NK-92 (cell line): Measurements from ENCODE around the gene ZMIZ2.
"Not testable (repeated sequence)": the region's sequence is repeated elsewhere in the genome, so short reads cannot be mapped to it uniquely, and the experiment has no call there.

ENCODE experiments used
- DNase-seq: peaks from one replicate; lab custom pipeline; 2025; ENCODE audit not compliant: unreplicated experiment; lab: John Stamatoyannopoulos, UW

Gene ZMIZ2, protein sequence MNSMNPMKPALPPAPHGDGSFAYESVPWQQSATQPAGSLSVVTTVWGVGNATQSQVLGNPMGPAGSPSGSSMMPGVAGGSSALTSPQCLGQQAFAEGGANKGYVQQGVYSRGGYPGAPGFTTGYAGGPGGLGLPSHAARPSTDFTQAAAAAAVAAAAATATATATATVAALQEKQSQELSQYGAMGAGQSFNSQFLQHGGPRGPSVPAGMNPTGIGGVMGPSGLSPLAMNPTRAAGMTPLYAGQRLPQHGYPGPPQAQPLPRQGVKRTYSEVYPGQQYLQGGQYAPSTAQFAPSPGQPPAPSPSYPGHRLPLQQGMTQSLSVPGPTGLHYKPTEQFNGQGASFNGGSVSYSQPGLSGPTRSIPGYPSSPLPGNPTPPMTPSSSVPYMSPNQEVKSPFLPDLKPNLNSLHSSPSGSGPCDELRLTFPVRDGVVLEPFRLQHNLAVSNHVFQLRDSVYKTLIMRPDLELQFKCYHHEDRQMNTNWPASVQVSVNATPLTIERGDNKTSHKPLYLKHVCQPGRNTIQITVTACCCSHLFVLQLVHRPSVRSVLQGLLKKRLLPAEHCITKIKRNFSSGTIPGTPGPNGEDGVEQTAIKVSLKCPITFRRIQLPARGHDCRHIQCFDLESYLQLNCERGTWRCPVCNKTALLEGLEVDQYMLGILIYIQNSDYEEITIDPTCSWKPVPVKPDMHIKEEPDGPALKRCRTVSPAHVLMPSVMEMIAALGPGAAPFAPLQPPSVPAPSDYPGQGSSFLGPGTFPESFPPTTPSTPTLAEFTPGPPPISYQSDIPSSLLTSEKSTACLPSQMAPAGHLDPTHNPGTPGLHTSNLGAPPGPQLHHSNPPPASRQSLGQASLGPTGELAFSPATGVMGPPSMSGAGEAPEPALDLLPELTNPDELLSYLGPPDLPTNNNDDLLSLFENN

DNA sequence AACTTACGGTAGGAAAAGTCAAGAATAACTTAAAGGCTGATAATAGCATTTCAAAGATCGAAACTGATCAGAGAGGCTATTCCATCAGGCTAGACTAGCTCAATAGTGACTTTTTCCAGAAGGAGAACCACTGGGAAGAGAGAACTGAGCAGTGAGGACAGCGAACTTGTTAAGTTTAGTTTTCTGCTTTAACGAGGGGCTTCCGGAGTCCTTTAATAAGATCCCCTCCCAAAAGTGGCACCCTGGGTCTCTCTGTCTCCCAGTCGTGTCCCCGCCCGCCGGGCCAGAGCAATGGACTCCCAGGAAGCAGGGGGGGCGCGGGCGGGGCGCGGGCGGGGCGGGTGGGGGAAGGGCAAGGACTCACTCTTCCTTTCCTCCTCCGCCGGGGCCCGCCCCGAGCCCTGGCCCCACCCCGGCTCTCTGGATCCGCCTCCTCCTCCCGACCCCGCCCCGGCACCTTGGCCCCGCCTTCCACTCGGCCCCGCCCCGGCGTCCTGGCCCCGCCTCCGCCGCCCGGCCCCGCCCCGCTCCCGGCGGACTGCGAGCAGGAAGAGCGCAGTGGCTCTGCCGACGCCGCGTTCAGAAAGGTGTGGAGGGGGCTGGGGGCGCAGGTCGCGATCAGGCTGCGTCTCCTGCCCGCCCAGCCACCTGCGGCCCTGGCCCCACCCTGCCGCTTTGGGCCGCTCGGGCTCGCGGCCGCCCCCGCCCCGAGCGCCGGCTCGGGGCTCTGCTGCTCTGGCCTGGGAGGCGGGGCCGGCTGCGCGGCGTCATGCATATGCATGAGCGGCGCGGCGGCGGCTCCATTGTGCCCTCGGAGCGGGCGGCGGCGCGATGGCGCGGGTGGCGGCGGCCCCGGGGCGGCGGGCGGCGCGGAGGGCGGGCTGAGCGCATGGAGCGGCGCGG lies at the start of gene ZMIZ2:
Gene ZMIZ2 (plus strand): TSS at position 803 of the 903 bp plus-strand sequence. CDS start 7,403 bp downstream, outside the sequence.
- DNase-seq: peak; percentile 24

DNA sequence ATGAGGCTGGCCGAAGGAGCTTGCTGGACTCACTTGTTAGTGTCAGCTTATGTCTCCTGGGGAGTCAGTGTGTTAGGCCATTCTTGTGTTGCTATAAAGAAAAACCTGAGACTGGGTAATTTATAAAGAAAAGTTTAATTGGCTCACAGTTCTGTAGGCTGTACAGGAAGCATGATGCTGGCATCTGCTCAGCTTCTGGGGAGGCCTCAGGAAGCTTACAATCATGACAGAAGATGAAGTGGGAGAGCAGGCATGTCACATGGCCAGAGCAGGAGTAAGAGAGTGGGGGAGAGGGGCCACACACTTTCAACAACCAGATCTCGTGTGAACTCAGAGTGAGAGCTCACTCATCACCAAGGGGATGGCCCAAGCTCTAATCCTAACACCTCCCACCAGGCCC lies 49.0 kb upstream of the ZMIZ2 start:
- DNase-seq: not testable (repeated sequence)

DNA sequence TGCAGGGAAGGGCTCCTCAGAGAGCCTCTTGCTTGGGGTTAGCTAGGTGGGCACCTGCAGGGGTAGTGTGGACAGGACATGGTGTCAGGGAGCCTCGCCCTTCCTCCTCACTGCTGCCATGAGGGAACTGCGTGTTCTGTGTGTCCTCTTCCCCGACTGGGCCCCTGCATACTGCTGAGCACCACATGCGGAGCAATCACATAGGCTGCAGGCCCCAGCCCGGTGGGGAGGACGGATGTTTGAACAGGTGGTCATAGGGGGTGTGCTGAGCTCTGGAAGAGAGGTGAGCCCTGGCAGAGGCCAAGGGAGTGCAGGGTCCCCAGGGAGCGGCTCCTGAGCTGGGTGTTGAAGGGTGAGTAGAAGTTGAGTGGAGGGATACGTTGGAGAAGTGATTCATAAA lies 48.3 kb upstream of the ZMIZ2 start:
- DNase-seq: no peak

DNA sequence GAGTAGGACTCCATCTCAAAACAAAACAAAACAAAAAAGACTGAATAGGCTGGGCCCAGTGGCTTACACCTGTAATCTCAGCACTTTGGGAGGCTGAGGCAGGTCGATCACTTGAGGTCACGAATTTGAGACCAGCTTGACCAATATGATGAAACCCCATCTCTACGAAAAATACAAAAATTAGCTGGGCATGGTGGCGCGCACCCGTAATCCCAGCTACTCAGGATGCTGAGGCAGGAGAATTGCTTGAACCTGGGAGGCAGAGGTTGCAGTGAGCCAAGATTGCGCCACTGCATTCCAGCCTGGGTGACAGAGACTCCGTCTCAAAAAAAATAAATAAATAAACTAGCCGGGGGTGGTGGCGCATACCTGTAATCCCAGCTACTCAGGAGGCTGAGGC lies 45.3 kb upstream of the ZMIZ2 start:
- DNase-seq: not testable (repeated sequence)

DNA sequence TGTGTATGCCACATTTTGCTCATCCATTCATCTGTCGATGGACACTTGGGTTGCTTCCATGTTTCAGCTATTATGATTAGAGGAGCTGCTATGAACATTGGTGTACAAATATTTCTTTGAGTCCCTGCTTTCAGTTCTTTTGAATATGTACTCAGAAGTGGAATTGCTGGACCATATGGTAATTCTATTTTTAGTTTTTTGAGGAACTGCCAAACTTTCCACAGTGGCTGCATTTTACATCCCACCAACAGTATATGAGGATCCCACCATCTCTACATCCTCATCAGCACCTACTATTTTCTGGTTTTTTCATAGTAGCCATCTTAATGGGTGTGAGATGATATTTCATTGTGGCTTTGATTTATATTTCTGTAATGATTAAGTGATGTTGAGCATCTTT lies 44.7 kb upstream of the ZMIZ2 start:
- DNase-seq: no peak

DNA sequence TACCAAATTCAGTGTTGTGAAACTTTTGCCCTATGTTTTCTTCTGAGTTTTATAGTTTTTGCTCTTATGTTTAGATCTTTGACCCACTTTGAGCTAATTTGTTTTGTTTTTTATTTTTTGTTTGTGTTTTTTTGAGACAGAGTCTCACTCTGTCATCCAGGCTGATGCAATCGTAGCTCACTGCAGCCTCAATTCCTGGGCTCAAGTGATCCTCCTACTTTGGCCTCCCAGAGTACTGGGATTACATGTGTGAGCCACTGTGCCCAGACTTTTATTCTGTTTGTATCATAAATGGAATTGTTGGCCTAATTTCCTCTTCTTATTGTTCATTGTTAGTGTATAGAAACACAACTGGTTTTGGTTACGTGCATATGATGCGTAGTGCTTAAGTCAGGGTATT lies 43.2 kb upstream of the ZMIZ2 start:
- no peak for DNase-seq

DNA sequence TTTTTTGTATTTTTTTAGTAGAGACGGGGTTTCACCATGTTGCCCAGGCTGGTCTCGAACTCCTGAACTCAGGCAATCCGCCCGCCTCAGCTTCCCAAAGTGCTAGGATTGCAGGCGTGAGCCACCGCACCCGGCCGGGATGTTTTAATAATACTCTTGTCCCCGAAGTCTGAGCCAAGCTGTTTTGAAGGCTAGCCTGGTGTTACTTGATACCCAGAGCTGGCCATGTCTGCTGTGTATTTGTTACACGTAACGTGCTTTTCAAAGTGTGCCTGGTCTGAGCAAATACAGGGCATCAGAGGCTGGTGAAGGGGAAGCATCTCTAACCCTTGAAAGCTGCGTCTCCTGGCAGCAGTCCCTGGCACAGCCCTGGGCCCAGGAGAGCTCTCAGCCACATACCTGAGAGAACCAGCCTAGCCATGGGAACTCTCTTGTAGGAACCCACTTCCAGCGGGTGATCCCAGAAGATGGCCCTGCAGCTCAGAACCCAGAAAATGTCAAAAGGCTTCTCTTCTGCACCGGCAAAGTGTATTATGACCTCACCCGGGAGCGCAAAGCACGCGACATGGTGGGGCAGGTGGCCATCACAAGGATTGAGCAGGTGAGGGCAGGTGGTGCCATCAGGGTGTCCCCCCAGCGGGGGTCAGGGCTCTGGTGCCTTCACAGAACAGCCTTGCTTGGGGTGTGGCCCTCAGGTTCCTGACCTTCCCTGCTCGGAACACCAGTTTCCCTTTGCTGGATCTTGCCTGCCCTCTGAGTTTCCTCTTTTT lies 41.7 kb upstream of the ZMIZ2 start:
- no peak for DNase-seq

DNA sequence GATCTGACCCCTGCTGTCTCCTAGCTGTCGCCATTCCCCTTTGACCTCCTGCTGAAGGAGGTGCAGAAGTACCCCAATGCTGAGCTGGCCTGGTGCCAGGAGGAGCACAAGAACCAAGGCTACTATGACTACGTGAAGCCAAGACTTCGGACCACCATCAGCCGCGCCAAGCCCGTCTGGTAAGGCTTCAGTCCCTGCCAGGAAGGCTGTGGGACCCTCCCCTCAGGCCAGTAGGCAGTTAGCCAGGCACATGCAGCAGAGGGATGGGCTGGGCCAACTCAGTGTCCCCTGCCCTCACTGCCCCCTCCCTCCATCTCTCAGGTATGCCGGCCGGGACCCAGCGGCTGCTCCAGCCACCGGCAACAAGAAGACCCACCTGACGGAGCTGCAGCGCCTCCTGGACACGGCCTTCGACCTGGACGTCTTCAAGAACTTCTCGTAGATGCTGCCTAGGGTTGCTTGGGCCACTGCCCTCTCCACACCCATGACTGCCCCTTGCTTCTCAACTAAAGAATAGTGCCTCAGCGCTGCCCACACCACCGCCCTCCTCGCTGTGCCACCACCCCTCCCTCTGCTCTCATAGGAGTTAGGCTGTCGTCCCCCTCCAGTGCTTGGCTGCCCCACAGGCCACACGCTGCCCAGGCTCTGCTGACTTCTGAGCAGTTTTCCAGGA lies 41.0 kb upstream of the ZMIZ2 start:
- DNase-seq: no peak

DNA sequence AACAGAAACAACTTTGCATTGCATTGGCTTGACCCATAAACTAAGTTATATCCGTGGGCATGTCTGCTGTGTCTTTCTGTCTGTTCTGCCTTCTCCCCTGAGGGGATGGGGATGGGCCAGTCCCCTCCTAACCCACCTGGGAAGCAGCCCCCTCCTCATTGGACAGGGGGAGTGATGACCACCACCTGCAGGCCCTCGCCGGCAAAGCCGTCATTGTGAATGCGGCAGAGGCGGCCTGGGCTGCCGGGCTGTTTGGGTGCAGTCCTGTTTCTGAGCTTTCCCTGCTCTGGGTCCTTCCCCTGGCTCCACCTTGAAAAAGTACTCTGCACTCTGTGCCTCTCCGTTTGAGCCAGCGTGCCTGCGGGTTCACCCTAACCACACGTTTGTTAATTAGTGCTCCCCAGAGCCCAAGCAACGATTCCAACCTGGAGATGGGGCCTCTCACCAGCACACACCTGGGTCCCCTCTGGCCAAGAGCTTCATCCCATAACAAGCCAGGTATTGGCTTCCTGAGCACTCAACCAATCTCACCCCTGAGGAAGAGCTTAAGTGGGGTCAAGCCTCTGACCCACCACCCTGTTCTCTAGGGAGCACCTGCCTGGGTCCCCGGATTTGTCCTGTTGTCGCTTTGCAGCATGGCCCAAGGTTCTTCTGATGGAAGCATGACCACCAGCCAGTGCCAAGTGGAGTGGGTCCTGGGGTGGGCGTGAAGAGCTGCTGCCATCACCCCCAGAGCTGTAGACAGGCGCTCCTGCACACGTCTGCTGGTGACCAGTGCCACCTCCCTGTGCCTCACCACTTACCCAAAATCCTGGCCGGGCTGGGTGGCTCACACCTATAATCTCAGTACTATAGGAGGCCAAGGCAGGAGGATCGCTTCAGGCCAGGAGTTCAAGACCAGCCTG lies 39.4 kb upstream of the ZMIZ2 start:
- no peak for DNase-seq

DNA sequence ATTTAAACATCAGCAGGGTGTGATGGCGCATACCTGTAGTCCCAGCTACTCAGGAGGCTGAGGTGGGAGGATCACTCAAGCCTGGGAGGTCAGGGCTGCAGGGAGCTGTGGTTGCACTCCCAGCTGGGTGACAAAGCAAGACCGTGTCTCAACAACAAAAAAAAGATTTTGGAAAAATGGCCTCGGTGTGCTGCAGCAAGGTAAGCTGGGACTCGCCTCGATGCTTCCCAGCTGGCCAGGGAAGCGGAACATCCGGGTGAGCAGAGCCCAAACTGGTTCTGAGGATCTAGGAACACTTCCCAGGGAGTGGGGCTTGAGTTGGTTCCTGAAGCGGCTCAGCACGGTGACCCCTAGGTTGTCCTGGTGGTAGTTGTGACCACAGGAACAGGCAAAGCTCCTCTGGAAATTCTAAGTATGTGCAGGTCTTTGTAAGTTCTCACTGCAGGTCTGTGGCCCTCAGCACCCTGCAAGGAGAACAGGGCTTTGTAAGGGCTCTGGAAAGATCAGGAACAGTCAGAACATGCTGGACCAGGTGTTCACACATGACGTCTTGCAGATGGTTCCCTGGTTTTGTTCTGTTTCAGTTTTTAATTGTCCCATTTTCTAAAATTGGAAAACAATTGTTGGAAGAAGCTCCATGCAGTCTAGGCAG lies 38.6 kb upstream of the ZMIZ2 start:
- DNase-seq: no peak

DNA sequence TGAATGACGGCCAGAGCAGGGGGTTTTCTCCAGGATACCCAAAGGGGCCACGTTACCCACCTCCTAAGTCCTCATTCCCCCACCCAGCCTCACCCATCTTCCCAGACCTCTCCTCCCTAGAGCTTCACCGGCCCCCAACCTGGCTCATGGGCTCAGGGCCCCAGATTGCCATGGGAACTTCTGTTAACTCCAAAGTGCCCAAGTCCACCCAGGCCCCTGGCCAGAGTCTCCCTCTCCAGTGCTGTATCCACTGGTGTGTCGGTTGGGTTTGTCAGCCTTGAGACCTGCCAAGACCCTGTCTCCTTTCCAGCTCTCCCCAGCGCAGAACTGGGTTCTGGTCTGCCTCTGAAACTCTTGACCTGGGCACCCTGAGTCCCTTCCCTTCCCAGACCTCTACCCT lies 37.1 kb upstream of the ZMIZ2 start:
- DNase-seq: no peak

DNA sequence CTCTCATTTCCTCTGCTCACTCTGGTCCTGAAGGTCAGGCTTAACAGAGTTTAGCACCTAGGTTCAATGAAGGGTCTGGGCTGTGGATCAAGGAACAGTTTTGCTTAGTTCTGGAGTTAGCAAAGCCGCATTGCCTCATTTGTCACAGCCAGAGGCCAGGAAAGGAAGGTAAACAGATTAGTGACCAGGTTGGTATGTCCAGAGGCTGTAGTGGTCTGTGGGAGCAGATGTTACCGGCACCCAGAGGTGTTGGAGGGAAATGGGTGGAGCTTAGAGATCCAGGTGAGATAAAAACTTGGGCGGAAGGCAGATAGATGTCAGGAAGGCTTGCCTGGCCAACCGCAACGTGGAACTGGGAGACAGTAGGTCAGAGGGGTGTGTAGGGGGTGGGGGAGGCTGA lies 36.6 kb upstream of the ZMIZ2 start:
- no peak for DNase-seq

DNA sequence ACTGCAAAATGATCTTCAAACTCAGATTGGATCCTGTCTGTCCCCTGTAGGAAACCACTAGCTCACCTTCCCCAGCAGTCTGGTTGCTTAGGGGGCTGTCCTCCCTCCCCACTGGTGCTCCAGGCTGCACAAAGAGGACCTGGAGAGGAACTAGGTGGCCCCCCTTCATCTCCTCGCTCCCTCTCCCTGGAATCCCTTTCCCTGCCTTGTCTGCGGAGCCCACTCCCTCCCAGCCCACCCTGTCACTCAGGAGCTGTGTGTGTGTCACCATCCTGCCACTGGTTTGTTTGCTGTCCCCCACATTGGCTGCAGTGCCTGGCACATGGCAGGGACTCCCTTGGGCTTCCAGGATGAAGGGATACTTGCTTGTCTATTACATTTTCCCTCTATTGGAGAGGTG lies 35.5 kb upstream of the ZMIZ2 start:
- no peak for DNase-seq

DNA sequence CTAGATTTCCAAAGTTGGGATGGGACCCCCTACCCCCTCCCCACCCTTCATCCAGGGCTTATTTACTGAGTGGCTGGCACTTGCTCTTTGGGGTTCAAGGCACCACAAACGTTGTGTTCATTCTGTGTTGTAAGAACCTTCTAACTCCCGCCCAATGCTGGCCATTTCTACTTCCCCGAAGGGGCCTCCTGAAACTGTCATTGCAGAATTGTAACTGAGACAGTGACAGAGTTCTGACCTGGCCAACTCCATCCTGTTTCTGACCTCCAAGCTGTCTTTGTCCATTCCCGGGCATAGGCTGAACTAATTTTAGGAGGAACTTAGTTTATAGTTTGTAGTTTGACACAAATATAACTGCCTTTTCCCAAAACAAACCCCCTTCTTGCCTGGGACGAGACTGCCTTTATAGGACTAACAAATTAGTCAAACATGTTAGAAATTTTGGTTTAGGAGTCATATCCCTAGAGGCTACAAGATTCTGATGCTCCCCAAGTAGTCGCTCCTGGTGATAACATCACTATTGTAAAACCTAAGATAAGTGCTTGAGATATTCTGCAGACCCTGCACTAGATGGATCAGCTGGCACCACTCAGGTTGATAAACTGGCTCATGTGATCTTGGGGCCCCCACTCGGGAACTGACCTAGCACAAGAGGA lies 34.8 kb upstream of the ZMIZ2 start:
- DNase-seq: no peak

DNA sequence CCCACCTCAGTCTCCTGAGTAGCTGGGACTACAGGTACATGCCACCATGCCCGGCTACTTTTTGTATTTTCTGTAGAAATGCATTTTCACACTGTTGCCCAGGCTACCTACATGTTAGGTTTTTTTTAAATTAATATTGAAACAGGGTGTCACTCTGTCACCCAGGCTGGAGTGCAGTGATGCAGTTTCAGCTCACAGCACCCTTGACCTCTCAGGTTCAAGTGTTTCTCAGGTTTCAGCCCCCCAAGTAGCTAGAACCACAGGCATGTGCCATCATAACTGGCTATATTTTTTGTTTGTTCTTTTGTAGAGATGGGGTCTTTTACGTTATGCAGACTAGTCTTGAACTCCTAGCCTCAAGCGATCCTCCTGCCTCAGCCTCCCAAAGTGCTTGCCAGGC lies 32.4 kb upstream of the ZMIZ2 start:
- no peak for DNase-seq

DNA sequence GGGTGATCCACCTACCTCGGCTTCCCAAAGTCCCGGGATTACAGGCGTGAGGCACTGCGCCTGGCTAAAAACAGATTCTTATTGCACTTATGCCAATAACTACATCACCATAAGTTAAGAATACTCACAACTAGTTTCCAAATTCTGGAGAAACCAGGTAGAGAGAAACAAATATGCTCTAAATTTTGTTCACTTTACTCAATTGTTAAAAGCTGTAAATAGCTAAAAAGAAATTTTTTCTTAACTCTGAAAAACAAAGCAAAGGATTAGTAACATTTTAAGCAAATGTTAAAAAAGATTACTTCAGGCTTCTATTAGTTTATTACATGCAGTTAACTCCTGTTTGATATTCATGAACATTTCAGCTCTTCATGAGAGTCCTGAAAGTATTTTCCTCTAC lies 28.3 kb upstream of the ZMIZ2 start:
- DNase-seq: no peak

DNA sequence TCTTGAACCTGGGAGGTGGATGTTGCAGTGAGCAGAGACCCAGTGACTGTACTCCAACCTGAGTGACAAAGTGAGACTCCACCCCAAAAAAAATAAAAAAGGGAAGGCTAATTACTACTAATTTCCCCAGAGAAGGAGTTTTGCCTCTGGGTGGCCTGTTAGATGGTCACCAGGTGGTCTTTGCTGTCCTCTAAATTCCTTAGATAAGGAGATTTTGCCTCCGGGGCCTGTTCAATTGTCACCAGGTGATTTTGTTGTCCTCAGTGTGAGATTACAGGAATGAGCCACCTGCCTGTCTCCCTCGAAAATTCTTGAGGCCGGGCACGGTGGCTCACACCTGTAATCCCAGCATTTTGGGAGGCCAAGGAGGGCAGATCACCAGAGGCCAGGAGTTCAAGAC lies 24.4 kb upstream of the ZMIZ2 start:
- no peak for DNase-seq

DNA sequence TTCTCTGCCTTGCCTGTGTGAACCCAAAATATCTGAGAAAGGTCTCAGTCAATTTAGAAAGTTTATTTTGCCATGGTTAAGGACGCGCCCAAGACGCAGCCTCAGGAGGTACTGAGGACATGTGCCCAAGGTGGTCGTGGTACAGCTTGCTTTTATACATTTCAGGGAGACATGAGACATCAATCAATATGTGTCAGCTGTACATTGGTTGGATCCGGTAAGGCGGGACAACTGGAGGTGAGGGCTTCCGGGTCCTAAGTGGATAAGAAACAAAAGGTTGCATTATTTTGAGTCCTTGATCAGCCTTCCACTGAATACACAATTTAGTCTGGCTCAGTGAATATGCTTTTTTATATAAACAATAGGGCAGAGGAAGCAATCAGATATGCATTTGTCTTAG lies 22.4 kb upstream of the ZMIZ2 start:
- not testable (repeated sequence) for DNase-seq
